ENCODE data around the gene ITGAD.

The ITGAD gene

GRCh38 chr16:31461921-31462804 lies 69.0 kb downstream of the ITGAD start:
- DNase-seq, result no peak

- DNase-seq, result no peak
These were observed 71.2 kb downstream of the ITGAD start for GRCh38 chr16:31464348-31464769.

- no peak for DNase-seq
These were observed 71.7 kb downstream of the ITGAD start for GRCh38 chr16:31464781-31465260.

GRCh38 chr16:31465788-31466370 lies 72.7 kb downstream of the ITGAD start:
- no peak for DNase-seq

- DNase-seq, result no peak
These were observed 73.3 kb downstream of the ITGAD start for GRCh38 chr16:31466381-31466841.

- DNase-seq, result no peak
These were observed 74.1 kb downstream of the ITGAD start for GRCh38 chr16:31467151-31467773.

GRCh38 chr16:31467858-31468257 lies 74.7 kb downstream of the ITGAD start:
- DNase-seq, result no peak

GRCh38 chr16:31470615-31471014 lies 77.5 kb downstream of the ITGAD start:
- DNase-seq, result no peak

- no peak for DNase-seq
These were observed 78.2 kb downstream of the ITGAD start for GRCh38 chr16:31471241-31471874.

GRCh38 chr16:31471875-31472708 lies 79.0 kb downstream of the ITGAD start, which contains the start of gene TGFB1I1:
TSS of gene TGFB1I1 (plus strand) at chr16:31472152. CDS start at chr16:31472189, 37 bp downstream.
- no peak for DNase-seq

GRCh38 chr16:31472709-31473203 lies 79.6 kb downstream of the ITGAD start:
- DNase-seq, result peak; percentile 28

GRCh38 chr16:31473264-31473984 lies 80.3 kb downstream of the ITGAD start:
- DNase-seq, result no peak

GRCh38 chr16:31474173-31474714 lies 81.1 kb downstream of the ITGAD start:
- no peak for DNase-seq

GRCh38 chr16:31474773-31475738 lies 81.9 kb downstream of the ITGAD start:
- no peak for DNase-seq

GRCh38 chr16:31475946-31476302 lies 82.8 kb downstream of the ITGAD start:
- DNase-seq, result no peak
